HCT116 (cell line): ENCODE data around the gene CADM3. TPM values are rescaled to one million over a fixed set of nuclear protein-coding genes. Genes with fewer than 3 reads are reported as not detected.

Experiments
- ATAC-seq: fragments of 200-7000 bp; cut with Tn5 transposase; 2 replicates; pipeline ENCODE4 v1.9.1; 2020; ENCODE audit warnings: mild to moderate bottlenecking, moderate library complexity
- BruUV-seq: library from RNA; stranded (reverse); fragments of 400-500 nt; replicated peaks from 2 replicates; lab custom pipeline; 2021; lab: Mats Ljungman, UMichigan
- CTCF ChIA-PET: fragments of 300-600 bp; sonication (Branson Sonifier 250); formaldehyde crosslinking; loops from one replicate; lab custom pipeline; 2021; ENCODE audit warnings: antibody characterized with exemption; lab: Charles Lee
- POLR2A ChIA-PET: fragments of 300-600, 350-600 bp; sonication (Branson Sonifier 250); formaldehyde crosslinking; loops from one replicate; lab custom pipeline; 2021; ENCODE audit warnings: antibody characterized with exemption; lab: Charles Lee
- RAD21 ChIA-PET, 2 experiments: fragments of 300-600 bp; sonication (Branson Sonifier 250); formaldehyde crosslinking; loops; one replicate each; lab custom pipeline; 2023; ENCODE audit warnings: low total read pairs in 2 of 2; ENCODE audit not compliant: uncharacterized antibody in 2 of 2, unreplicated experiment in 2 of 2, low non-redundant PET in 1 of 2; lab: Charles Lee
- DNase-seq: peaks from one replicate; pipeline ENCODE4 v3.0.0-alpha.2; 2010; ENCODE audit warnings: low read depth, low spot score
- H2AFZ ChIP-seq: fragments of 200-600 bp; shearing (Covaris generic), sonication (generic); 2 replicates; pipeline ENCODE4 v1.6.1; 2017; ENCODE audit warnings: low read depth, mixed run types, mixed read lengths, antibody characterized with exemption, low read length; ENCODE audit not compliant: poor library complexity, severe bottlenecking
- H3K27ac ChIP-seq: 2 replicates; pipeline ENCODE4 v1.5.1; 2012; ENCODE audit warnings: low read depth, low read length
- H3K27me3 ChIP-seq: fragments of 200-600 bp; sonication (generic); 2 replicates; pipeline ENCODE4 v1.6.1; 2016; ENCODE audit warnings: mixed run types, low read length, mixed read lengths; ENCODE audit not compliant: insufficient read depth
- H3K36me3 ChIP-seq, 2 experiments: fragments of 200-500 bp in 1 of 2; fragments of 200-600 bp in 1 of 2; sonication (Bioruptor generic) in 1 of 2; sonication (generic) in 1 of 2; 2 replicates each; pipeline versions ENCODE4 v1.5.1 to v1.6.1; 2014 to 2016; ENCODE audit warnings: low read length in 2 of 2, inconsistent platforms in 1 of 2, mixed read lengths in 1 of 2, mixed run types in 1 of 2; ENCODE audit not compliant: insufficient read depth in 2 of 2, control insufficient read depth in 1 of 2
- H3K4me1 ChIP-seq, 2 experiments: fragments of 200-600 bp in 1 of 2; sonication (generic) in 1 of 2; 2 replicates each; pipeline versions ENCODE4 v1.5.1 to v1.6.1; 2012 to 2017; ENCODE audit warnings: low read length in 2 of 2, inconsistent platforms in 1 of 2, mild to moderate bottlenecking in 1 of 2, mixed read lengths in 1 of 2, mixed run types in 1 of 2, moderate library complexity in 1 of 2; ENCODE audit not compliant: insufficient read depth in 2 of 2, control insufficient read depth in 1 of 2
- H3K4me2 ChIP-seq: fragments of 200-600 bp; sonication (generic); 2 replicates; pipeline ENCODE4 v1.6.1; 2017; ENCODE audit warnings: mixed run types, low read length, mixed read lengths
- H3K4me3 ChIP-seq, 2 experiments: fragments of 200-600 bp in 1 of 2; sonication (generic) in 1 of 2; replicated peaks in 1 of 2; 2 replicates each; pipeline ENCODE4 v1.5.1; 2011 to 2016; ENCODE audit warnings: low read length in 2 of 2, control low read depth in 1 of 2, low read depth in 1 of 2, mild to moderate bottlenecking in 1 of 2, mixed read lengths in 1 of 2, mixed run types in 1 of 2
- H3K79me2 ChIP-seq: fragments of 200-600 bp; sonication (generic); 2 replicates; pipeline ENCODE4 v1.6.1; 2017; ENCODE audit warnings: mild to moderate bottlenecking, mixed run types, low read length, moderate library complexity, mixed read lengths; ENCODE audit not compliant: insufficient read depth
- H3K9ac ChIP-seq: fragments of 200-600 bp; sonication (generic); 2 replicates; pipeline ENCODE4 v1.6.1; 2016; ENCODE audit warnings: low read length, mixed read lengths
- H3K9me2 ChIP-seq: fragments of 200-600 bp; sonication (generic), shearing (Covaris generic); 2 replicates; pipeline ENCODE4 v1.6.1; 2017; ENCODE audit warnings: mixed run types, mild to moderate bottlenecking, moderate library complexity; ENCODE audit not compliant: insufficient read depth
- H3K9me3 ChIP-seq, 2 experiments: fragments of 200-500 bp in 1 of 2; fragments of 200-600 bp in 1 of 2; sonication (Bioruptor generic) in 1 of 2; sonication (generic) in 1 of 2; 2 replicates each; pipeline ENCODE4 v1.6.1; 2014 to 2017; ENCODE audit warnings: low read length in 2 of 2, mixed read lengths in 2 of 2, inconsistent platforms in 1 of 2, low read depth in 1 of 2, mild to moderate bottlenecking in 1 of 2, mixed run types in 1 of 2, moderate library complexity in 1 of 2; ENCODE audit not compliant: control insufficient read depth in 1 of 2, insufficient read depth in 1 of 2
- H4K20me1 ChIP-seq: fragments of 200-600 bp; sonication (generic), shearing (Covaris generic); 2 replicates; pipeline ENCODE4 v1.6.1; 2017; ENCODE audit warnings: mixed run types, mild to moderate bottlenecking, moderate library complexity; ENCODE audit not compliant: insufficient read depth
- CEBPB ChIP-seq: IDR thresholded peaks from 2 replicates; pipeline ENCODE4 v1.6.1; 2012; ENCODE audit warnings: low read depth
- CTCF ChIP-seq, 3 experiments: fragments of 200-600 bp in 1 of 3; sonication (generic) in 1 of 3; IDR thresholded peaks in 2 of 3; conservative IDR thresholded peaks in 1 of 3; 2 replicates each; pipeline ENCODE4 v1.5.1; 2012 to 2017; ENCODE audit warnings: low read depth in 2 of 3, low read length in 2 of 3, antibody characterized with exemption in 1 of 3, borderline replicate concordance in 1 of 3, control low read depth in 1 of 3, mild to moderate bottlenecking in 1 of 3, mixed read lengths in 1 of 3, mixed run types in 1 of 3, moderate library complexity in 1 of 3; ENCODE audit not compliant: insufficient read depth in 1 of 3
- EGR1 ChIP-seq: IDR thresholded peaks from 2 replicates; pipeline ENCODE4 v1.6.1; 2012; ENCODE audit warnings: low read depth
- EZH2 ChIP-seq: fragments of 200-600 bp; sonication (generic); IDR thresholded peaks from 2 replicates; pipeline ENCODE4 v1.6.1; 2017; ENCODE audit warnings: antibody characterized with exemption, mixed run types
- EZH2phosphoT487 ChIP-seq: fragments of 200-600 bp; IDR thresholded peaks from 2 replicates; pipeline ENCODE4 v1.6.1; 2018; ENCODE audit warnings: antibody characterized with exemption, borderline replicate concordance
- FOSL1 ChIP-seq: IDR thresholded peaks from 2 replicates; pipeline ENCODE4 v1.6.1; 2012; ENCODE audit warnings: low read depth
- MAX ChIP-seq: IDR thresholded peaks from 2 replicates; pipeline ENCODE4 v1.6.1; 2012
- POLR2A ChIP-seq: IDR thresholded peaks from 2 replicates; pipeline ENCODE4 v1.7.0; 2011; ENCODE audit warnings: borderline replicate concordance; ENCODE audit not compliant: insufficient read depth, insufficient read length; ENCODE audit errors: extremely low read depth
- RAD21 ChIP-seq: IDR thresholded peaks from 2 replicates; pipeline ENCODE4 v1.6.1; 2012; ENCODE audit warnings: low read depth, mild to moderate bottlenecking
- SIN3A ChIP-seq: IDR thresholded peaks from 2 replicates; pipeline ENCODE4 v1.6.1; 2012; ENCODE audit warnings: low read depth
- SP1 ChIP-seq: IDR thresholded peaks from 2 replicates; pipeline ENCODE4 v1.6.1; 2012; ENCODE audit warnings: low read depth
- SRF ChIP-seq: IDR thresholded peaks from 2 replicates; pipeline ENCODE4 v1.6.1; 2012; ENCODE audit warnings: low read depth
- TCF7L2 ChIP-seq: IDR thresholded peaks from 2 replicates; pipeline ENCODE4 v1.7.0; 2011; ENCODE audit warnings: borderline replicate concordance, inconsistent platforms; ENCODE audit not compliant: insufficient read depth, insufficient read length; ENCODE audit errors: extremely low read depth
- ZFX ChIP-seq: fragments of 450-650 bp; IDR thresholded peaks from 2 replicates; pipeline ENCODE4 v1.6.1; 2017
- ZNF274 ChIP-seq: fragments of 200-500 bp; sonication (Bioruptor generic); IDR thresholded peaks from 2 replicates; pipeline ENCODE4 v1.6.1; 2014; ENCODE audit warnings: mild to moderate bottlenecking, low read depth, low read length, inconsistent platforms
- intact Hi-C: fragments of 100-400 bp; cut with micrococcal nuclease; formaldehyde crosslinking; loops from 2 replicates; pipeline ENCODE4 v1.10.0; 2022
- total RNA-seq: library from RNA; stranded (reverse); gene quantifications from one replicate; pipeline ENCODE4 v1.2.1, GENCODE V29; 2021; ENCODE audit not compliant: unreplicated experiment
- TF ChIP-seq, protein P1 (sequence below): IDR thresholded peaks from 2 replicates; pipeline ENCODE4 v1.6.1; 2012
- TF ChIP-seq, protein P2 (sequence below): IDR thresholded peaks from 2 replicates; pipeline ENCODE4 v1.6.1; 2012; ENCODE audit warnings: low read depth

CADM3 gene
- total RNA-seq, 1 experiment from 2014 or later, result not detected

DNA sequence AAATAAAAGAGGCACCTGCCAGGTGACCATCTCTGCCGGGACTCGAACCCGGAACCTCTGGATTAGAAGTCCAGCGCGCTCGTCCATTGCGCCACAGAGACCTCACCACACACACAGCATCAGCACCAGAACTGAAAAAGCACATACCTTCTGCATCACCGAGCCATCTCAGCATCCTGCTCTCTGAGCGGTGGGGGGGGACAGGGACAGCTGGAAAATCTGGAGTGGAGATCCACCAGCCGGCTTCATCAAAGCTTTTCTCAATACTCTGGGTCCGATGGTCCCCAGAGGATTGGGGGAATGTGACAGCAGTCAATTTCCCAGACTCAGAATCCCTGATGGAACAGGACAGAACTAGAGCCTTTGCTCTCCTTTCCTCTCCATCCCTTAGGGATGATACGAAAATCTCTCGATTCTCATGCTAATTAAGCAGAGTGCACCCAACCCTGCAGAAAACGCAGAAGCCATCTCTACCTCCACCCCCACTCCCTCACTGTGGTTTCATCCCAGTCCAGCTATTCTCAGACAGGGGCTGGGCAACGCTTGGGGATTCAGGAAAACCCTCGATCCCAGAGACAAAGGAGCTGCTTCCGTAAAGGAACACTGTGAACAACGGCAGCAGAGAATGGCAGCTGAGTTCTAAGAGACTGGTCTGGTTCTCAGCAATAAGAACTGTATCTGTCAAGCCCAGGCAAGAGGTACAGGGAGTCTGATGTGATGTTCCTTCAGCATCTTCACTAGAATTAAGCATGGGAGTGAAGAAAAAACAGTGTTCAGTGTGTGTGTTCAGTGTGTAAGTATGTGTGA, 29.6 kb upstream of the CADM3 start:
- Histone ChIP-seq H3K36me3 (no peaks in the 10 kb centered on the region), H3K27me3 (peaks cover 44% of the 10 kb centered on the region), H3K4me3 (no peak overlapping the region), H4K20me1 (no peaks in the 10 kb centered on the region), H3K9ac (no peak overlapping the region), H3K79me2 (no peaks in the 10 kb centered on the region), H3K4me2 (no peak overlapping the region), H3K9me2 (no peaks in the 10 kb centered on the region; the same call in 1 of the 2 replicates), H3K27ac (no peak overlapping the region), H2AFZ (no peak overlapping the region), H3K9me3 (no peaks in the 10 kb centered on the region), H3K4me1 (no peaks in the 10 kb centered on the region)
- no TSS peak for BruUV-seq
- POLR2A ChIA-PET, result no interaction called here
- intact Hi-C loops, result no loop called here
- RAD21 ChIA-PET, result interaction anchor here in 1 of 2 experiments (0.6 kb wide), 1 partner anchor 10 kb away, joined by 3 read pairs; no protein-coding TSS in a partner anchor
- no peak for TF ChIP-seq ZFX
- TF ChIP-seq, protein P1, sequence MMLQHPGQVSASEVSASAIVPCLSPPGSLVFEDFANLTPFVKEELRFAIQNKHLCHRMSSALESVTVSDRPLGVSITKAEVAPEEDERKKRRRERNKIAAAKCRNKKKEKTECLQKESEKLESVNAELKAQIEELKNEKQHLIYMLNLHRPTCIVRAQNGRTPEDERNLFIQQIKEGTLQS, result no peak
- TF ChIP-seq SIN3A, result no peak
- no peak for TF ChIP-seq EGR1
- TF ChIP-seq EZH2, result no peak
- no peak for TF ChIP-seq ZNF274
- no peak for TF ChIP-seq CTCF (IDR thresholded peaks at IDR 0.05 in 2 of 3, conservative IDR thresholded peaks at IDR 0.05 in 1 of 3; ENCODE audit: borderline replicate concordance in 1 of 3, insufficient read depth in 1 of 3, low read depth in 2 of 3, low read length in 2 of 3)
- TF ChIP-seq FOSL1, result no peak
- no peak for TF ChIP-seq CEBPB
- no peak for TF ChIP-seq EZH2phosphoT487
- TF ChIP-seq, protein P2, sequence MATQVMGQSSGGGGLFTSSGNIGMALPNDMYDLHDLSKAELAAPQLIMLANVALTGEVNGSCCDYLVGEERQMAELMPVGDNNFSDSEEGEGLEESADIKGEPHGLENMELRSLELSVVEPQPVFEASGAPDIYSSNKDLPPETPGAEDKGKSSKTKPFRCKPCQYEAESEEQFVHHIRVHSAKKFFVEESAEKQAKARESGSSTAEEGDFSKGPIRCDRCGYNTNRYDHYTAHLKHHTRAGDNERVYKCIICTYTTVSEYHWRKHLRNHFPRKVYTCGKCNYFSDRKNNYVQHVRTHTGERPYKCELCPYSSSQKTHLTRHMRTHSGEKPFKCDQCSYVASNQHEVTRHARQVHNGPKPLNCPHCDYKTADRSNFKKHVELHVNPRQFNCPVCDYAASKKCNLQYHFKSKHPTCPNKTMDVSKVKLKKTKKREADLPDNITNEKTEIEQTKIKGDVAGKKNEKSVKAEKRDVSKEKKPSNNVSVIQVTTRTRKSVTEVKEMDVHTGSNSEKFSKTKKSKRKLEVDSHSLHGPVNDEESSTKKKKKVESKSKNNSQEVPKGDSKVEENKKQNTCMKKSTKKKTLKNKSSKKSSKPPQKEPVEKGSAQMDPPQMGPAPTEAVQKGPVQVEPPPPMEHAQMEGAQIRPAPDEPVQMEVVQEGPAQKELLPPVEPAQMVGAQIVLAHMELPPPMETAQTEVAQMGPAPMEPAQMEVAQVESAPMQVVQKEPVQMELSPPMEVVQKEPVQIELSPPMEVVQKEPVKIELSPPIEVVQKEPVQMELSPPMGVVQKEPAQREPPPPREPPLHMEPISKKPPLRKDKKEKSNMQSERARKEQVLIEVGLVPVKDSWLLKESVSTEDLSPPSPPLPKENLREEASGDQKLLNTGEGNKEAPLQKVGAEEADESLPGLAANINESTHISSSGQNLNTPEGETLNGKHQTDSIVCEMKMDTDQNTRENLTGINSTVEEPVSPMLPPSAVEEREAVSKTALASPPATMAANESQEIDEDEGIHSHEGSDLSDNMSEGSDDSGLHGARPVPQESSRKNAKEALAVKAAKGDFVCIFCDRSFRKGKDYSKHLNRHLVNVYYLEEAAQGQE, result no peak
- TF ChIP-seq POLR2A, result no peak
- no peak for TF ChIP-seq SRF
- TF ChIP-seq RAD21, result no peak
- TF ChIP-seq SP1, result no peak
- no peak for TF ChIP-seq TCF7L2
- no peak for TF ChIP-seq MAX
- CTCF ChIA-PET, result interaction anchor here (0.6 to 1.1 kb wide), 2 partner anchors 9 to 747 kb away, joined by 3 to 4 read pairs; no protein-coding TSS in a partner anchor
- no peak for ATAC-seq
- no peak for DNase-seq
